ENCODE data around the gene ZNF234. TPM values are rescaled to one million over a fixed set of nuclear protein-coding genes. Genes with fewer than 3 reads are reported as not detected.
"Not testable (repeated sequence)": the region's sequence is repeated elsewhere in the genome, so short reads cannot be mapped to it uniquely, and the experiment has no call there.

The ZNF234 gene
- 10 to 100 TPM; 12.4 to 21.0 (median 19.6) TPM for polyA plus RNA-seq (ENCODE audit: insufficient read depth in 1 of 5, insufficient read length in 5 of 5, low replicate concordance in 1 of 5)
- long read RNA-seq, donor 1, full-length matches to known transcripts, result 2 of 2 reads
- long read RNA-seq, donor 1, partial matches to known transcripts, result 0 of 2 reads
- long read RNA-seq, donor 1, other reads (novel, unspliced or antisense), result 0 of 2 reads
- long read RNA-seq, donor 2, full-length matches to known transcripts, result 1 of 1 reads
- long read RNA-seq, donor 2, partial matches to known transcripts, result 0 of 1 reads
- long read RNA-seq, donor 2, other reads (novel, unspliced or antisense), result 0 of 1 reads
- long read RNA-seq, donor 3, result 0 reads
- long read RNA-seq, donor 4, partial matches to known transcripts, result 0 of 1 reads
- long read RNA-seq, donor 4, other reads (novel, unspliced or antisense), result 0 of 1 reads
- long read RNA-seq, donor 5, partial matches to known transcripts, result 0 of 2 reads
- long read RNA-seq, donor 5, other reads (novel, unspliced or antisense), result 0 of 2 reads
- long read RNA-seq, donor 6, full-length matches to known transcripts, result 4 of 10 reads
- long read RNA-seq, donor 6, partial matches to known transcripts, result 6 of 10 reads
- long read RNA-seq, donor 6, other reads (novel, unspliced or antisense), result 0 of 10 reads
- long read RNA-seq, donor 7, partial matches to known transcripts, result 0 of 2 reads
- long read RNA-seq, donor 7, other reads (novel, unspliced or antisense), result 0 of 2 reads
- long read RNA-seq, donor 8, partial matches to known transcripts, result 0 of 1 reads
- long read RNA-seq, donor 8, other reads (novel, unspliced or antisense), result 0 of 1 reads

DNA sequence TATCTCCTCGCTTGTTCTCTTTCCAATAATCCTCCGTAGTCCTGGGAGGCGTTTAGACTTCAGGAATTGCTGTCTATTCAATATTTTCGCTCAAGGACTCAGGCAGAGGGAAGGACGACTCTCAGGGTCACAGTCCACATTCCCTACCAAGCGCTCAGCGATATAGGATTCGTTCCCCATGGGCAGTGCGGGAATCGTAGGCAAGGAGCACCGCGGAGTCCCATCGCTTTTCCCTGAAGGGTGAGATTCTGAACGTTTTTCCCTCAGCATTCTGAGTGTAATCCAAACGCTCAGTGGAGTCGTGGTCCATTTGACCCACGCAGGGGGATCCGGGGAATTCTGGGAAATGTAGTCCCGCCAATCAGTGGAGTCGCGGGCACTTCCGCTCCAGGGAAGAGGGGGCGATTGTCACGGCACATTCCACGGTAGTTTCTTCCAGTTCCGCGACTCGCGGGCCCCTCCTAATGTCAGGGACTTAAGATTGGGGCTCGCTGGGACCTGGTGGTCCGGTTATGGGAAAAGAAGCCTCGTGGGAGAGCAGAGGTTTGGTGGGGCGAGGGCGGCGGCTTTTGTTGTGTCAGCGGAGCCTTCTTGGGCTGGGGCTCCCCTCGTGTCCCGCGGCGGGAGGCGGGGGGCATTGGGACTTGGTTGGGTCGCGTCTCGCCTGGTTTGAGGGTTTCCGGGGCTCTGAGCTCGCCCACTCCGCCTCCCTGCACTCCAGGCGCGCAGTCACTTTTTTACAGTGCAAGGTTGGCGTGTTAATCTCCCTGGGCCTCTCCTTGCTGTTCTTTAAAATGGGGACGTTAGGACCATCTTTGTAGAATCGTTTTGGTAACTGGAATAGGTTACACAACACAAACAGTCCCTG, at the start of gene ZNF234:
TSS of gene ZNF234 (plus strand) at position 364 of the 868 bp plus-strand sequence. CDS start 3,079 bp downstream, outside the sequence.
- DNase-seq, result peak; percentile 87 to 88

DNA sequence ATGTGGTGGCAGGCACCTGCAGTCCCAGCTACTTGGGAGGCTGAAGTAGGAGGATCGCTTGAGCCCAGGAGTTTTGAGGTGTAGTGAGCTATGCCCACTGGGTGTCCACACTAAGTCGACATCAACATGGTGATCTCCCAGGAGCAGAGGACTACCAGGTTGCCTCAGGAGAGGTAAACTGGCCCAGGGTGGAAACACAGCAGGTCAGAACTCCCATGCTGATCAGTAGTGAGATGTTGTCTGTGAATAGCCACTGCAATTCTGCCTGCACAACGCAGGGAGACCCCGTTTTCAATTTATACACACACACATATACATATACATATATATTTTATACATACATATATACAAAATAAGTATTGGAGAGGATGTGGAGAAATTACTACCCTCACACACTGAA, 49.2 kb upstream of the ZNF234 start:
- DNase-seq, result no peak

DNA sequence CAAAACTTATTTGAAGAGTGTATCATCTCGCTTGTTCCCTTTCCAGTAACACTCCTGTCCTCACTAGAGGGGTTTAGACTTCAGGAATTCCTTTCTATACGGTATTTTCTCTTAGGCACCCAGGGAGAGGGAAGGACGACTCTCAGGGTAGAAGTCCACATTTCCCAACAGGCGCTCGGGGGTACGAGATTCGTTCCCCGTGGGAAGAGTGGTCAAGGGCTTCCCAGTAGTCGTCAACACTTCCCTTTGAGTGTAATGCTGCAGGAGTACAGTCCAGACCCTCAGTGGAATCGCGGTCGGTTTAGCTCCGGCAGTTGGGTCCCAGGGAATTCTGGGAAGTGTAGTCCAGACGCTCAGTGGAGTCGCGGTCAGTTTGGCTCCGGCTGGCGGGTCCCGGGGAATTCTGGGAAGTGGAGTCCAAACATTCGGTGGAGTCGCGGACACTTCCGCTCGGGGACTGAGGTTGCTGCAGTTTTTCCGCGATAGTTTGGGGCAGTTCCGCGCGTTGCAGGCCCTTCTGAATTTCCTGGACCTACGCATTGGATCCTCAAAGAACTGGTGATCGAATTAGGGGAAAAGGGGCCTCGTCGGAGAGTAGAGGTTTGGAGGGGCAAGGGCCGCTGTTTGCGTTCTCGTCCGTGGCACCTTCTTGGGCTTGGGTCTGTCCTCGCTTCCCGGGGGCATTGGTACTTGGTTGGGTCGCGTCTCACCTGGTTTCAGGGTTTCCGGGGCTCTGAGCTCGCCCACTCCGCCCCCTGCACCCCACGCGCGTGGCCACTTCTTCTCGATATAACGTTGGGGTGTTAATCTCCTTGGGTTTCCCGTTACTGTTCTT, 47.2 kb upstream of the ZNF234 start, which contains the start of gene ZNF224:
TSS of gene ZNF224 (plus strand) at position 431 of the 835 bp plus-strand sequence. CDS start 3,513 bp downstream, outside the sequence.
- peak; percentile 90 to 91 for DNase-seq

DNA sequence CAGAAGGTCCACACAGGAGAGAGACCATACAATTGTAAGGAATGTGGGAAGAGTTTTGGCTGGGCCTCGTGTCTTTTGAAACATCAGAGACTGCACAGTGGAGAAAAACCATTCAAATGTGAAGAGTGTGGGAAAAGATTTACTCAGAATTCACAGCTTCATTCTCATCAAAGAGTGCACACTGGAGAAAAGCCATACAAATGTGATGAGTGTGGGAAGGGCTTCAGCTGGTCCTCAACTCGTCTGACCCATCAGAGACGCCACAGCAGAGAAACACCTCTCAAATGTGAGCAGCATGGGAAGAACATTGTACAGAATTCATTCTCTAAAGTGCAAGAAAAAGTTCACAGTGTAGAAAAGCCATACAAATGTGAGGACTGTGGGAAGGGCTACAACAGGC, 33.6 kb upstream of the ZNF234 start:
- no peak for DNase-seq

DNA sequence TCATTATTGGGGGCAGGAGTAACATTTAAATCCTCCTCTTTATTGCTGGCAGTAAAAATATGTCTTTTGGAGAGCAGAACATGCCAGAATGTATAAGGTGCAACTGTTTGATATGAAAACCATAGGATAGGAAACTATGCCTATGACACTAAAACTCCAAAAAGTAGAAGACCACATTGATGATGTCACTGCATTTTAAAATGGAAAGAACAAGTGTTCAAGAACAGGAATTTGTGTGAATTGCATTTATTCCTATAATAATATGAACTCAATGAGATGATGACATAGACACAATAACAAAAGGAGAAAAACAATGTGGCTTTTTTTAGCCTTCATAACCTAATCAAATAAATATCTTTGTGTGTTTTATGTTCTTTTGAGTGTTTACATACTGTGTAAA, 31.9 kb upstream of the ZNF234 start:
- no peak for DNase-seq

DNA sequence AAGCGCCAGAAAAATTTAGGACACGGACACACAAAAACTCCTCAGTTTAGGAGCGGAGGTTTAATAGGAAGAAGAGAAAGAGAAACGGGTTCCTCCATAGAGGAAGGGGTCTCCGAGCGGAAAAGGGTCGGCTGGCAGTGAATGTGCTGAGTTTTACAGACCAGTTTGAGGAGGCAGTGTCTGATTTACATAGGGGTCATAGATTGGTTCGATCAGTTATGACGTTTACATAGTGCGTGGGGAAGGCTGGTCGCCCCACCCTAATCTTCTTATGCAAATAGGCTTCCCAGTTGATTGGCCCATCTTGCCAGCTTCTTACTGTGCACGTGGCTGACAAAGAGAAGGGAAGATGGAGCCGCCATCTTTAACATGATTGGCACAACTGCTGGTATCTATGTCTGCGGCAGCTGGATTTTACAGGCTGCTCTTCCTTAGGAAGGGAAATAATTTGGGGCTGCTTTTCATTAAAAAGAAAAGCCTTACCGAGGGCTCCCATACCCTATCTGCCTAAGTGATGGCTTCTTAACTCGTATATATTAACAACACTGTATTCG, 29.4 kb upstream of the ZNF234 start:
- peak in 1 of 2 donors; percentile 23 for DNase-seq

DNA sequence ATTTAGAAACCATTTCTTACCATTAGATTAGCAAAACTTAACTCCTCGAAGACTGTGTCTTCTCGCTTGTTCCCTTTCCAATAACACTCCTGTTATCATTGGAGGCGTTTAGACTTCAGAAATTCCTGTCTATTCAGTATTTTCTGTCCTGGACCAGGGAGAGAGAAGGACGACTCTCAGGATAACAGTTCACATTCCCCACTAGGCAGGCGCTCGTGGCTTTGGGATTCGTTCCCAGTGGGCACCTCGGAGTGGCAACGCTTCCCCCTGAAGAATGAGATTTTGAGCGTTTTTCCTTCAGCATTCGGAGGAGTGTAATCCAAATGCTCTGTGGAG, 28.6 kb upstream of the ZNF234 start:
- no peak for DNase-seq

DNA sequence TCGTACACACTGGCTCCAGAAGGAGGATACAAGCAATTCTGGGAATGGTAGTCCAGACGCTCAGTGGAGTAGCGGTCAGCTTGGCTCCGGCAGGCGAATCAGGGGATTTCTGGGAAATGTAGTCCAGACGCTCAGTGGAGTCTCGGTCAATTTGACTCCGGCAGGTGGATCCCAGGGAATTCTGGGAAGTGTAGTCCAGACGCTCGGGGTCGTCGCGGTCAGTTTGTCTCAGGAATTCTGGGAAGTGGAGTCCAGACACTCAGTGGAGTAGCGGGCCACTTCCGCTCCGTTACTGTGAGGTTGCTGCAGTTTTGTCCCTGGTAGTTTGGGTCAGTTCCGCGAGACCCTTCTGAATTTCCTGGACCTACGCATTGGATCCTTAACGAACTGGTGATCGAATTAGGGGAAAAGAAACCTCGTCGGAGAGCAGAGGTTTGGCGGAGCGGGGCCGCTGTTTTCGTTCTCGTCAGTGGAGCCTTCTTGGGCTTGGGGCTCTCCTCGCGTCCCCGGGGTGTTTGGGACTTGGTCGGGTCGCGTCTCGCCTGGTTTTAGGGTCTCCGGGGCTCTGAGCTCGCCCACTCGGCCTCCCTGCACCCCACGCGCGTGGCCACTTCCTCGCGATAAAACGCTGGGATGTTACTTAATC, 28.1 kb upstream of the ZNF234 start, which contains the start of gene ZNF225:
TSS of gene ZNF225 (plus strand) at position 262 of the 646 bp plus-strand sequence. CDS start 2,429 bp downstream, outside the sequence.
- DNase-seq, result peak; percentile 97

DNA sequence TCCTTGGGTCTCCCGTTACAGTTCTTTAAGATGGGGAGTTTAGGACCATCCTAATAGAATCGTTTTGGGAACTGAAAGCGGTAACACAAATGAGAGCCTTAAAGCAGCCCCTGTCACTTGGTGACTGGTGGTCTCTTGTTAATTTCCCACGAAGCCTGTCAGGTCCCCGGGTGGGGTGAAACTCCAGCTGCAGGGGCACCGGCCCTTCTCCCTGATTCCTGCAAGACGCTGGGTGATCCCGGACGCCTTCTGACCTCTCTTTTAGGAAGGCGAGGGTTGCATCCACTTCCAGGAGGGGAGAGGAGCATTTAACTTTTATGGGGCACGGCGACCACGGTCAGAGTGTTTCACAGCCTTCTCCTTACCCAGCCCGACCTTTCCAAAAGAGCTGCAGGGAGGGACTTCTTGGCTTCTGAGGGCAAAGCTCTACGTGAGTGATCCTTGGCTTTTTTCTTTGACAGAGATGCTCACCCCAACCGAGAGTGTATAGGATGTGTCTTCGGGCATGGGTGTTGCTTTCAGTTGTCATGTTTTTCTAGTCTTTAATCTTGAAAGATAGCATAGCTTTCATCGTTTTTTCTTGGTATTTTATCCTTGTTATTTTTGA, 27.5 kb upstream of the ZNF234 start:
- DNase-seq, result peak in 1 of 2 donors; percentile 5

DNA sequence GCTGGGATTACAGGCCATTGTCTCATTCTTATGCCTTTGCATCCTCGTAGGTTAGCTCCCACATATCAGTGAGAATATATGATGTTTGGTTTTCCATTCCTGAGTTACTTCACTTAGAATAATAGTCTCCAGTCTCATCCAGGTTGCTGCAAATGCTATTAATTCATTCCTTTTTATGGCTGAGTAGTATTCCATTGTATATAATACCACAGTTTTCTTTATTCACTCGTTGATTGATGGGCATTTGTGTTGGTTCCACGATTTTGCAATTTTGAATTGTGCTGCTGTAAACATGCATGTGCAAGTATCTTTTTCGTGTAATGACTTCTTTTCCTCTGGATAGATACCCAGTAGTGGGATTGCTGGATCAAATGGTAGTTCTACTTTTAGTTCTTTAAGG, 20.2 kb upstream of the ZNF234 start:
- not testable (repeated sequence) for DNase-seq

DNA sequence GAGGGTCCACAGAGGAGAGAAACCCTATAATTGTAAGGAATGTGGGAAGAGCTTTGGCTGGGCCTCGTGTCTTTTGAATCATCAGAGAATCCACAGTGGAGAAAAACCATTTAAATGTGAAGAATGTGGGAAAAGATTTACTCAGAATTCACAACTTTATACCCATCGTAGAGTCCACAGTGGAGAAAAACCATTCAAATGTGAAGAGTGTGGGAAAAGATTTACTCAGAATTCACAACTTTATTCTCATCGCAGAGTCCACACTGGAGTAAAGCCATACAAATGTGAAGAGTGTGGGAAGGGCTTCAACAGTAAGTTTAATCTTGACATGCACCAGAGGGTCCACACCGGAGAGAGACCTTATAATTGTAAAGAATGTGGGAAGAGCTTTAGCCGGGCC, 9.4 kb upstream of the ZNF234 start:
- DNase-seq, result no peak

DNA sequence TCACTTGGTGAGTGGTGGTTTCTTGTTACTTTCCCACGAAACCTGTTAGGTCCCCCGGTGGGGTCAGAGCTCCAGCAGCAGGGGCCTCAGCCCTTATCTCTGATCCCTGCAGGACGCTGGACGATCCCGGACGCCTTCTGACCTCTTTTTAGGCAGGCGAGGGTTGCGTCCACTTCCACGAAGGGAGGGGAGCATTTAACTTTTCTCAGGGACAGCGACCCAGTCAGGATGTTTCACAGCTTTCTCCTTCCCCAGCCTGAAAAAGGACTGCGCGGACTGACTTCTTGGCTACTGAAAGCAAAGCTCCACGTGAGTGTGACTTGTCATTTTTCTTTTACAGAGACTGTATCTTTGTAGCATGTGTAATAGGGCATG, 692 bp downstream of the ZNF234 start:
- no peak for DNase-seq

DNA sequence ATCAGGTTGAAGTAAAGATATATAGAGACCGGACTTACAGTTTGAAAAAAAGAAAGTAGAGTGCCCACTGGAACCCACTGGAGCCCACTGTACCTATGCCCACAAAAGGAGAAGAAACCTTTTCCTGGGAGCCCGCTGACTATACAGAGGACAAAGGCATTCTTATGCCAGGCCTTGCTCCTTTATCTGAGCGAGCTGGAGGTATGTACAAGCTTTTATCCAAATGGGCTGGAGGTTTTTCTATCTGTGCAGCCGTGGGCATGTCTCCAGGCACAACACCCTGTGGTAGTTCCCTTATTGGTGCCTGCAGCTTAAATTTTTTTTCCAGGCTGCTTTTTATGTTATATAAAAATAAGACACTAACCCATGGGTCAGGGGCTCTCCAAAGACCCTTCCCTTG, 8.4 kb downstream of the ZNF234 start:
- DNase-seq, result no peak

DNA sequence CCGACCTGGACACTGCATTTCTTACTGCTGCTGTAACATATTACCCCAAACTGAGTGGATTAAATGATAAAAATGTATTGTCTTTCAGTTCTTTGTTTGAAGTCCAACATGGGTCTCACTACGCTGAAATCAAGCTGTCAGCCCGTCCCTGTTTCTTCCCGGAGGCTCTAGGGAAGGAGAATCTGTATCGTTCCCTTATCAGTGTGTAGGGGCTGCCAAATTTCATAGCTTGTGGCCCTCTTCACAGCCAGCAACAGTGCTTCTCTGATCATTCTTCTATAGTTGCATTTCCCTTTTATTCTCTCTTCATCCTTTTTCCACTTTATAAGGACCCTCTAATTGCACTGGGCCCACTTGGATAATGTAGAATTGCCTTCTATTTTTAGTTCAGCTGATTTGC, 10.1 kb downstream of the ZNF234 start:
- DNase-seq, result no peak

DNA sequence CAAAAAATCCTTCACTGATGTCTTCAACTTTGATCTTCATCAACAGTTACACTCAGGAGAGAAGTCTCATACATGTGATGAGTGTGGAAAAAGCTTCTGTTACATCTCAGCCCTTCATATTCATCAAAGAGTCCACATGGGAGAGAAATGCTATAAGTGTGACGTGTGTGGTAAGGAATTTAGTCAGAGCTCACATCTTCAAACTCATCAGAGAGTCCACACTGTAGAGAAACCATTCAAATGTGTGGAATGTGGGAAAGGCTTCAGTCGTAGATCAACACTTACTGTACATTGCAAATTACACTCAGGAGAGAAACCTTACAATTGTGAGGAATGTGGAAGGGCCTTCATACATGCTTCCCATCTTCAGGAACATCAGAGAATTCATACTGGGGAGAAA, 15.1 kb downstream of the ZNF234 start:
- no peak for DNase-seq

DNA sequence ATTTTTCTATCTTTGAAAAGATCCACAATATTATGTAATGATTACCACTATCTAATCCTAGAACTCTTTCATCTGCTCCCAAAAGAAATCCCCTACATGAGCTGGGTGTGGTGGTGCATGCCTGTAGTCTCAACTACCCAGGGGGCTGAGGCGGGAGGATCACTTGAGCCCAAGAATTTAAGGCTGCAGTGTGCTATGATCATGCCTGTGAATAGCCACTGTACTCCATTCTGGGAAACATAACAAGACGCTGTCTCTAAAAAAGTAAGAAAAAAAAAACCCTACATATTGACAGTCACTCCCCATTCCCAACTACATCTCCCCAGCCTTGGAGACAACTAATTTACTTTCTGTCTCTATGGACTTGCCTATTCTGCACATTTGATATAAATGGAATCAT, 22.4 kb downstream of the ZNF234 start:
- no peak for DNase-seq

DNA sequence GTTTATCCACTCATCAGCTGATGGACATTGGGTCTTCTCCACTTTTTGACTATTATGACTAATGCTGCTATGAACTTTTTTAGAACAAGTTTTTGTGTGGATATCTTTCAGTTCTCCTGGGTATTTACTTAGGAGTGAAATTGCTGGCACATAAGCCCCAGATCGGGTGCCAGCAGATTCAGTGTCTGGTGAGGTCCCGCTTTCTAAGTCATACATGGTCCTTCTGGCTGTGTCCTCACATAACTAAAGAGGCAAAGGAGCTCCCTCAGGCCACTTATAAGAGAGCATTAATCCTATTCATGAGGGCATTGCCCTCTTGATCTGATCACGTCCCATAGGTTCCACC, 22.9 kb downstream of the ZNF234 start:
- DNase-seq, result no peak

DNA sequence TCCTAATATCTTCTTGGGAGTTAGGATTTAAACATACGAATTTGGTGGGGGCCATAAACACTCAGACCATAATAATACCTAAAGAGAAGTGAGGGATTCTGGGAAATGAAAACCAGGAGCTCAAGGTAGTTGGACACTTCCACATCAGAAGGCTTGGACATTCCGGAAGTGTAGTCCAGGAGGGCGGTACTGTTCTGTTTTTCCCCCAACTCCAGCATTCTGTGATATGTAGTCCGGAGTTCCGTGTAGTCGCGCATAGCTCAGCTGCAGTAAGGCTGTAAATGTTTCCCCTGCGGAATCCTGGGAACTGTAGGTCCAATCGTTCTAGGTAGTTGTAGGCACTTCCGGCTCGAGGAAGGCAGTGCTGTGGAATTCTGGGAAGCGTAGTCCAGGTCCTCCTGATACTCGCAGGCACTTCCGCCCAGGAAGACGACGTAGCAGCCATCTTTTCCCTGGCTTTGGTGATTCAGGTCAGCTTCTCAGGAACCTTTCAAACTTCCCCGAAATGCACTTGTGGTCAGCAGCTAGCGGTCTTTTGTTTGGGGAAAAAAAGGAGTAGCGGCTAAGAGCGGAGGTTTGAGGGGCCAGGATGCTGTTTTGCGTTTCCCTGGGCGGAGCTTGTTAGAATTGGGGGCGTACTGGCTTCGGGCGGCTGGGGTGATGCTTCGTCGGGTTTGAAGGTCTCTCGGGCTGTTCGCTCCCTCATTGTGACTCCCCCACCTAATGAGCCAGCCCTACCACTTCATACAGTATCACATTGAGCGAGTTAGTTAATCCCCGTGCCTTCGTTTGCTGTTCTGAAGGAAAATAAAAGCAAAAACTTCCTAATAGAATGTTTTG, 23.5 kb downstream of the ZNF234 start, which contains the start of gene ZNF226:
TSS of gene ZNF226 (plus strand) at position 428 of the 840 bp plus-strand sequence. CDS start 4,981 bp downstream, outside the sequence.
- peak; percentile 91 to 94 for DNase-seq

All from right lung (tissue), 10 donors.